Measurements from ENCODE around the gene DDX27.
"Not testable (repeated sequence)": the region's sequence is repeated elsewhere in the genome, so short reads cannot be mapped to it uniquely, and the experiment has no call there.

Gene DDX27

DNA sequence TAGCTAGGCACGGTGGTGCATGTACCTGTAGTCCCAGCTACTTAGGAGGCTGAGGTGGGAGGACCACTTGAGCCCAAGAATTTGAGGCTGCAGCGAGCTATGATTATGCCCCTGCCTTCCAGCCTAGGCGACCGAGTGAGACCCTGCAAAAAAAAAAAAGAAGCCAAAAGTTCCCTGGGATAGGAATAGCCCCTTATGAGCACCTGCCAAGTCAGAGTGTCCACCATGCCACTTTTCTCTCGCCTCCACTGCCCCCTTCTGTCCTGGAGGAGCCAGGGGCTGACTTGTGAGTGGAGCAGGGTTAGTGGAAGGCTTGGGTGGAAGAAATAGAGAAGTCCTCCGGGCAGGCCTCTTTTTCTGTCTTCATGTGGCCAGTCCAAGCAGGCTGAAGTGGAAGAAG, 12.1 kb upstream of the DDX27 start:
- H3K4me3 ChIP-seq (ENCODE audit: low read depth, low read length), result no peak overlapping the region
- TF ChIP-seq CTCF (conservative IDR thresholded peaks at IDR 0.05; ENCODE audit: low read depth, low read length), result peak; percentile 31
- DNase-seq (ENCODE audit: low read depth), result no peak

- no peak for TF ChIP-seq CTCF (conservative IDR thresholded peaks at IDR 0.05; ENCODE audit: low read depth, low read length)
- H3K4me3 ChIP-seq (ENCODE audit: low read depth, low read length), result no peak overlapping the region
- no peak for DNase-seq (ENCODE audit: low read depth)
Measured at GRCh38 chr20:49210101-49210756, 9.0 kb upstream of the DDX27 start.

DNA sequence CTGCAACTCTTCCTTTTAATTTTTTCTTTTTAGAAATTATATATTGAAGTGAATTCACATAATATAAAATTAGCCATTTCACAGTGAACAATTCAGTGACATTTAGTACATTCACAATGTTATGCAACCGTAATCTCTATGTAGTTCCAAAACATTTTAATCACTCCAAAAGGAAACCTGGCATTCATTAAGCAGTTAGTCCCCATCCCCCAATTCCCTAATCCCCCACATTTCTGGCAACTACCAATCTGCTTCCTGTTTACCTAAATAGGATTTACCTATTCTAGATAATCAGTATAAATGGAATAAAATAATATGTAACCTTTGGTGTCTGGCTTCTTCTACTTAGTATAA, 8.5 kb upstream of the DDX27 start:
- DNase-seq (ENCODE audit: low read depth), result no peak
- no peak overlapping the region for H3K4me3 ChIP-seq (ENCODE audit: low read depth, low read length)
- TF ChIP-seq CTCF (conservative IDR thresholded peaks at IDR 0.05; ENCODE audit: low read depth, low read length), result no peak

DNA sequence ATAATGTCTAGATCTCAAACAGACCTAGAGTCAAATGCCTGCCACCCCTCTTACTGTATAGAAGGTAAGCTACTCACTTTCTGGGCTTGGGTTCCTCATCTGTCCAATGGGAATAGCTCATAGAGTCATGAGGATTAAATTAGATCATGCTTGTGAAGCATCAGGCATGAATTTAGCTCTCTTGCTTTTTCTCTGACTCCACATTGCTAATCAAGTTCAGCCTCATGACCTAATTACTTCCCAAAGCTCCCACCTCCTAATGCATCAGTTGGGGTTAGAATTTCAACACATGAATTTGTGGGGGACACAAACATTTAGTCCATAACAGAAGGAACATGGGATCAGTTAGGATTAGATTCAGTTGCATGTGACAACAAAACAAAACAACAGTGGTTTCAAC, 4.6 kb upstream of the DDX27 start:
- TF ChIP-seq CTCF (conservative IDR thresholded peaks at IDR 0.05; ENCODE audit: low read depth, low read length), result no peak
- no peak for DNase-seq (ENCODE audit: low read depth)
- H3K4me3 ChIP-seq (ENCODE audit: low read depth, low read length), result no peak overlapping the region

DNA sequence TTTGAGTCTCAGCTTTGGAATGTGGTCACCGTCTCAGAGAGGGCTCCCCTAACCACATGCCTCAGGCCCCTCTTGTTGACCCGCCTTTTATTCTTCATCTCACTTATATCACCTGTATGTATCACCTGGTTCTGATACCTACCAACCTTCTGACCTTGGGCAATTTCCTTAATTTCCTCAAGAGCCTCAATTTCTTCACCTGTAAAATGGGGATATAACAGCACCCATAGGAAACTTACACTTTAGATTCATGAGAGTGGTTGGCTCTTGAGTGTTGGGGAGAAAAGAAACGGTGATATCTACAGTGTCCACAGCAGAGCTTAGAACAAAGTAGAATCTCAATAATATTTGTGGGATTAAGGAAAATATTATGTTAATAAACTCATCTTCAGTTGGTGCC, 4.0 kb upstream of the DDX27 start:
- no peak for DNase-seq (ENCODE audit: low read depth)
- no peak for TF ChIP-seq CTCF (conservative IDR thresholded peaks at IDR 0.05; ENCODE audit: low read depth, low read length)
- H3K4me3 ChIP-seq (ENCODE audit: low read depth, low read length), result no peak overlapping the region

- H3K4me3 ChIP-seq (ENCODE audit: low read depth, low read length), result no peak overlapping the region
- DNase-seq (ENCODE audit: low read depth), result peak; percentile 95
- TF ChIP-seq CTCF (conservative IDR thresholded peaks at IDR 0.05; ENCODE audit: low read depth, low read length), result peak; percentile 96
Measured at GRCh38 chr20:49216991-49217578, 2.1 kb upstream of the DDX27 start.

- DNase-seq (ENCODE audit: low read depth), result not testable (repeated sequence)
- peak overlapping the region; percentile 99 for H3K4me3 ChIP-seq (ENCODE audit: low read depth, low read length)
Measured at GRCh38 chr20:49218739-49219090, 501 bp upstream of the DDX27 start.
